ENCODE data around the gene CYP4F8.

DNA sequence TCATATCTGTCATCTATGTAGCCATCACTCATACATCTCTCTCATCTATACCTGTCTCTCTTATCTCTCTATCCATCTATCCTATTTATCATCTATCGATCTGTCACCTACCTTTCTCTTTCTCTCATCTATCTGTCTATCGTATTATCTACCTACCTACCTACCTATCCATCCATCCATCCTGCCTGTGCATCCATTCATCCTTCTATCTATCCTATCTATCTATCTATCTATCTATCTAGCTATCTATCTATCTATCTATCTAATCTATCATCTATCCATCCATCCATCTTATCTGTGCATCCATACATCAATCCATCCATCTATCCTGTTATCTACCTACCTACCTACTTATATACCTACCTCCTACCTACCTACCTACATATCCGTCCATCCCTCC lies 44.6 kb upstream of the CYP4F8 start:
- TF ChIP-seq RAD21 (CRISPR knock-in tag; conservative IDR thresholded peaks at IDR 0.05 in 1 of 2, IDR thresholded peaks at IDR 0.05 in 1 of 2) (no peak), HNRNPH1 (optimal IDR thresholded peaks at IDR 0.05; ENCODE audit: low read depth, low read length) (no peak), MAFG (tag; conservative IDR thresholded peaks at IDR 0.05) (no peak), POLR2A (conservative IDR thresholded peaks at IDR 0.05) (no peak), KLF1 (tag; IDR thresholded peaks at IDR 0.05) (no peak), ZNF121 (CRISPR knock-in tag; conservative IDR thresholded peaks at IDR 0.05) (no peak), CHD2 (IDR thresholded peaks at IDR 0.05; ENCODE audit: low read depth, low read length) (no peak), NCOR1 (IDR thresholded peaks at IDR 0.05) (no peak), STAT5A (IDR thresholded peaks at IDR 0.05; ENCODE audit: borderline replicate concordance, low read length) (no peak), BCOR (IDR thresholded peaks at IDR 0.05) (peak; percentile 25; the same call in 1 of the 2 replicates)
- TF ChIP-seq, protein P1, sequence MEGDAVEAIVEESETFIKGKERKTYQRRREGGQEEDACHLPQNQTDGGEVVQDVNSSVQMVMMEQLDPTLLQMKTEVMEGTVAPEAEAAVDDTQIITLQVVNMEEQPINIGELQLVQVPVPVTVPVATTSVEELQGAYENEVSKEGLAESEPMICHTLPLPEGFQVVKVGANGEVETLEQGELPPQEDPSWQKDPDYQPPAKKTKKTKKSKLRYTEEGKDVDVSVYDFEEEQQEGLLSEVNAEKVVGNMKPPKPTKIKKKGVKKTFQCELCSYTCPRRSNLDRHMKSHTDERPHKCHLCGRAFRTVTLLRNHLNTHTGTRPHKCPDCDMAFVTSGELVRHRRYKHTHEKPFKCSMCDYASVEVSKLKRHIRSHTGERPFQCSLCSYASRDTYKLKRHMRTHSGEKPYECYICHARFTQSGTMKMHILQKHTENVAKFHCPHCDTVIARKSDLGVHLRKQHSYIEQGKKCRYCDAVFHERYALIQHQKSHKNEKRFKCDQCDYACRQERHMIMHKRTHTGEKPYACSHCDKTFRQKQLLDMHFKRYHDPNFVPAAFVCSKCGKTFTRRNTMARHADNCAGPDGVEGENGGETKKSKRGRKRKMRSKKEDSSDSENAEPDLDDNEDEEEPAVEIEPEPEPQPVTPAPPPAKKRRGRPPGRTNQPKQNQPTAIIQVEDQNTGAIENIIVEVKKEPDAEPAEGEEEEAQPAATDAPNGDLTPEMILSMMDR (IDR thresholded peaks at IDR 0.05 in 2 of 3, conservative IDR thresholded peaks at IDR 0.05 in 1 of 3; ENCODE audit: insufficient read depth in 2 of 3, low read depth in 1 of 3, low read length in 3 of 3): no peak
- TF ChIP-seq, protein P2, sequence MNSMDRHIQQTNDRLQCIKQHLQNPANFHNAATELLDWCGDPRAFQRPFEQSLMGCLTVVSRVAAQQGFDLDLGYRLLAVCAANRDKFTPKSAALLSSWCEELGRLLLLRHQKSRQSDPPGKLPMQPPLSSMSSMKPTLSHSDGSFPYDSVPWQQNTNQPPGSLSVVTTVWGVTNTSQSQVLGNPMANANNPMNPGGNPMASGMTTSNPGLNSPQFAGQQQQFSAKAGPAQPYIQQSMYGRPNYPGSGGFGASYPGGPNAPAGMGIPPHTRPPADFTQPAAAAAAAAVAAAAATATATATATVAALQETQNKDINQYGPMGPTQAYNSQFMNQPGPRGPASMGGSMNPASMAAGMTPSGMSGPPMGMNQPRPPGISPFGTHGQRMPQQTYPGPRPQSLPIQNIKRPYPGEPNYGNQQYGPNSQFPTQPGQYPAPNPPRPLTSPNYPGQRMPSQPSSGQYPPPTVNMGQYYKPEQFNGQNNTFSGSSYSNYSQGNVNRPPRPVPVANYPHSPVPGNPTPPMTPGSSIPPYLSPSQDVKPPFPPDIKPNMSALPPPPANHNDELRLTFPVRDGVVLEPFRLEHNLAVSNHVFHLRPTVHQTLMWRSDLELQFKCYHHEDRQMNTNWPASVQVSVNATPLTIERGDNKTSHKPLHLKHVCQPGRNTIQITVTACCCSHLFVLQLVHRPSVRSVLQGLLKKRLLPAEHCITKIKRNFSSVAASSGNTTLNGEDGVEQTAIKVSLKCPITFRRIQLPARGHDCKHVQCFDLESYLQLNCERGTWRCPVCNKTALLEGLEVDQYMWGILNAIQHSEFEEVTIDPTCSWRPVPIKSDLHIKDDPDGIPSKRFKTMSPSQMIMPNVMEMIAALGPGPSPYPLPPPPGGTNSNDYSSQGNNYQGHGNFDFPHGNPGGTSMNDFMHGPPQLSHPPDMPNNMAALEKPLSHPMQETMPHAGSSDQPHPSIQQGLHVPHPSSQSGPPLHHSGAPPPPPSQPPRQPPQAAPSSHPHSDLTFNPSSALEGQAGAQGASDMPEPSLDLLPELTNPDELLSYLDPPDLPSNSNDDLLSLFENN (IDR thresholded peaks at IDR 0.05; ENCODE audit: low read depth in 2 of 2, low read length in 2 of 2): no peak
- TF ChIP-seq, protein P3, sequence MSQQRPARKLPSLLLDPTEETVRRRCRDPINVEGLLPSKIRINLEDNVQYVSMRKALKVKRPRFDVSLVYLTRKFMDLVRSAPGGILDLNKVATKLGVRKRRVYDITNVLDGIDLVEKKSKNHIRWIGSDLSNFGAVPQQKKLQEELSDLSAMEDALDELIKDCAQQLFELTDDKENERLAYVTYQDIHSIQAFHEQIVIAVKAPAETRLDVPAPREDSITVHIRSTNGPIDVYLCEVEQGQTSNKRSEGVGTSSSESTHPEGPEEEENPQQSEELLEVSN (IDR thresholded peaks at IDR 0.05; ENCODE audit: borderline replicate concordance in 1 of 2, extremely low read depth in 1 of 2, insufficient read depth in 1 of 2, insufficient read length in 1 of 2, low read depth in 1 of 2, low read length in 1 of 2, poor library complexity in 1 of 2, severe bottlenecking in 1 of 2): no peak
